ENCODE data around the gene PTPRT. TPM values are rescaled to one million over a fixed set of nuclear protein-coding genes. Genes with fewer than 3 reads are reported as not detected.

Gene PTPRT
- total and polyA plus RNA-seq, 10 of the 15 experiments (the other 5 are each of a cell fraction or from before 2014, with no cell fraction given), result not detected

DNA sequence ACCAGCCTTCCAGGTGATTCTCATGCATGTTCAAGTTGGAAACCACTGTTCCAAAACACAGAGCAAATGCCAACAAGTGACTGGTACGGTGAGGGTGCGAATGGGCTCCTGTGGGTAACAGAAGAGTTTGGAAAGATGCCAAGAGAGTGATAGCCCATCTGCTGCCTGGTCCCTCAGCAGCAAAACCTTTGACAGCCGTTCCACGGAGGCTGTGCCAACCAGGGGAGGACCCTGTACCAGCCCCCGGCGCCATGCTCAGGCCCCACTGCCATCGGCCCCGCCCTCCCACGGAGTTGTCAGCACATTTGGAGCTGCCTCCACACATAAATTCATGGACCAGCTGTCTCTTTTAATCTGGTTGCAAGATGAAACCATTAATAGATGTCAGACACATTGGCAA is 4.4 kb upstream of the PTPRT start:
- no peak overlapping the region for H3K4me3 ChIP-seq
- H3K4me1 ChIP-seq (ENCODE audit: control insufficient read depth, insufficient read depth, low read length), result no peaks in the 10 kb centered on the region
- 54% methylated on average over 9 of the region's 9 CpGs for WGBS (ENCODE audit: insufficient coverage, insufficient replicate concordance, low lambda C conversion rate, missing lambda C conversion rate)
- ATAC-seq (no peak), FAIRE-seq (no peak), DNase-seq (ENCODE audit: low read depth, low spot score) (no peak)
- ChIA-PET CTCF (no interaction called here), SMC1A (ENCODE audit: uncharacterized antibody, unreplicated experiment) (no interaction called here), RAD21 (ENCODE audit: unreplicated experiment) (no interaction called here), POLR2A (no interaction called here)
- no peak overlapping the region for H3K27ac ChIP-seq (ENCODE audit: control insufficient read depth, insufficient read depth)
- no peaks in the 10 kb centered on the region for H3K9me3 ChIP-seq (replicated peaks; ENCODE audit: control insufficient read depth, insufficient read depth, low read length)
- no peaks in the 10 kb centered on the region for H3K79me2 ChIP-seq (ENCODE audit: control insufficient read depth, insufficient read depth, low read length)
- intact Hi-C loops (cut with micrococcal nuclease; ENCODE audit: unreplicated experiment) (loop anchor here (10.0 kb wide), 1 partner anchor 211 kb away; no protein-coding TSS in a partner anchor), in situ Hi-C loops (cut with MboI) (no loop called here)
- no peak overlapping the region for H3K4me2 ChIP-seq (ENCODE audit: control insufficient read depth, insufficient read depth)
- peaks cover 1 to 2% of the 10 kb centered on the region in 2 experiments; a peak in 2 of 4 replicates for H3K27me3 ChIP-seq (replicated peaks in 1 of 2; ENCODE audit: control insufficient read depth in 2 of 2, insufficient read depth in 2 of 2, low read length in 1 of 2)
- no TSS peak for BruUV-seq (replicated peaks)
- TF ChIP-seq NBN (IDR thresholded peaks at IDR 0.05), result no peak
- no peak for TF ChIP-seq NR2C2 (IDR thresholded peaks at IDR 0.05; ENCODE audit: borderline replicate concordance, control insufficient read depth, insufficient read length, low read depth)
- TF ChIP-seq CEBPZ (IDR thresholded peaks at IDR 0.05; ENCODE audit: low read depth, low read length), result no peak
- TF ChIP-seq ZNF274 (IDR thresholded peaks at IDR 0.05; ENCODE audit: insufficient read depth, insufficient read length), result no peak
- no peak for TF ChIP-seq ZNF592 (IDR thresholded peaks at IDR 0.05)
- no peak for TF ChIP-seq NKRF (conservative IDR thresholded peaks at IDR 0.05)
- TF ChIP-seq EED (IDR thresholded peaks at IDR 0.05; ENCODE audit: low read depth), result no peak
- no peak for TF ChIP-seq E4F1 (IDR thresholded peaks at IDR 0.05; ENCODE audit: borderline replicate concordance, partially characterized antibody)
- no peak for TF ChIP-seq EZH2 (IDR thresholded peaks at IDR 0.05; ENCODE audit: borderline replicate concordance, control insufficient read depth, low read depth, low read length)
- TF ChIP-seq, protein P1, sequence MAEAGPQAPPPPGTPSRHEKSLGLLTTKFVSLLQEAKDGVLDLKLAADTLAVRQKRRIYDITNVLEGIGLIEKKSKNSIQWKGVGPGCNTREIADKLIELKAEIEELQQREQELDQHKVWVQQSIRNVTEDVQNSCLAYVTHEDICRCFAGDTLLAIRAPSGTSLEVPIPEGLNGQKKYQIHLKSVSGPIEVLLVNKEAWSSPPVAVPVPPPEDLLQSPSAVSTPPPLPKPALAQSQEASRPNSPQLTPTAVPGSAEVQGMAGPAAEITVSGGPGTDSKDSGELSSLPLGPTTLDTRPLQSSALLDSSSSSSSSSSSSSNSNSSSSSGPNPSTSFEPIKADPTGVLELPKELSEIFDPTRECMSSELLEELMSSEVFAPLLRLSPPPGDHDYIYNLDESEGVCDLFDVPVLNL (IDR thresholded peaks at IDR 0.05; ENCODE audit: low read depth, low read length), result no peak
- TF ChIP-seq YY1 (IDR thresholded peaks at IDR 0.05; ENCODE audit: low read depth, low read length), result no peak
- H3K9ac ChIP-seq (ENCODE audit: control insufficient read depth, insufficient read depth, low read length), result no peak overlapping the region
- no peak overlapping the region for H2AFZ ChIP-seq (ENCODE audit: control insufficient read depth, low read depth, low read length)
- H3K36me3 ChIP-seq (ENCODE audit: control insufficient read depth in 2 of 2, insufficient read depth in 2 of 2, low read length in 1 of 2), result no peaks in the 10 kb centered on the region
- no peaks in the 10 kb centered on the region for H4K20me1 ChIP-seq (ENCODE audit: control insufficient read depth, insufficient read depth)
